ENCODE measurements around the gene CEBPB. TPM values are rescaled to one million over a fixed set of nuclear protein-coding genes. Genes with fewer than 3 reads are reported as not detected.
A peak's percentile ranks its signal among the peaks of the same experiment; 100 is the strongest.
"Not testable (repeated sequence)": the region's sequence is repeated elsewhere in the genome, so short reads cannot be mapped to it uniquely, and the experiment has no call there.

Gene CEBPB
- total RNA-seq, 1 donor from 2014 or later = 33.2 TPM

DNA sequence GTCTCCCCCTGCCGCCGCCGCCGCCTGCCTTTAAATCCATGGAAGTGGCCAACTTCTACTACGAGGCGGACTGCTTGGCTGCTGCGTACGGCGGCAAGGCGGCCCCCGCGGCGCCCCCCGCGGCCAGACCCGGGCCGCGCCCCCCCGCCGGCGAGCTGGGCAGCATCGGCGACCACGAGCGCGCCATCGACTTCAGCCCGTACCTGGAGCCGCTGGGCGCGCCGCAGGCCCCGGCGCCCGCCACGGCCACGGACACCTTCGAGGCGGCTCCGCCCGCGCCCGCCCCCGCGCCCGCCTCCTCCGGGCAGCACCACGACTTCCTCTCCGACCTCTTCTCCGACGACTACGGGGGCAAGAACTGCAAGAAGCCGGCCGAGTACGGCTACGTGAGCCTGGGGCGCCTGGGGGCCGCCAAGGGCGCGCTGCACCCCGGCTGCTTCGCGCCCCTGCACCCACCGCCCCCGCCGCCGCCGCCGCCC is 474 bp downstream of the CEBPB start:
- DNase-seq (ENCODE audit: low spot score) = peak; percentile 85

GRCh38 chr20:50191544-50192363 is 1.1 kb downstream of the CEBPB start:
- intact Hi-C loops (cut with DNase I) = loop anchor here (2.0 to 5.0 kb wide), 7 partner anchors 33 to 385 kb away; no protein-coding TSS in a partner anchor
- peak; percentile 80 for DNase-seq (ENCODE audit: low spot score)

More for the DNA sequence above, 474 bp downstream of the CEBPB start:
- intact Hi-C loops (cut with DNase I) = loop anchor here (2.0 to 5.0 kb wide), 5 partner anchors 86 to 386 kb away; no protein-coding TSS in a partner anchor

DNA sequence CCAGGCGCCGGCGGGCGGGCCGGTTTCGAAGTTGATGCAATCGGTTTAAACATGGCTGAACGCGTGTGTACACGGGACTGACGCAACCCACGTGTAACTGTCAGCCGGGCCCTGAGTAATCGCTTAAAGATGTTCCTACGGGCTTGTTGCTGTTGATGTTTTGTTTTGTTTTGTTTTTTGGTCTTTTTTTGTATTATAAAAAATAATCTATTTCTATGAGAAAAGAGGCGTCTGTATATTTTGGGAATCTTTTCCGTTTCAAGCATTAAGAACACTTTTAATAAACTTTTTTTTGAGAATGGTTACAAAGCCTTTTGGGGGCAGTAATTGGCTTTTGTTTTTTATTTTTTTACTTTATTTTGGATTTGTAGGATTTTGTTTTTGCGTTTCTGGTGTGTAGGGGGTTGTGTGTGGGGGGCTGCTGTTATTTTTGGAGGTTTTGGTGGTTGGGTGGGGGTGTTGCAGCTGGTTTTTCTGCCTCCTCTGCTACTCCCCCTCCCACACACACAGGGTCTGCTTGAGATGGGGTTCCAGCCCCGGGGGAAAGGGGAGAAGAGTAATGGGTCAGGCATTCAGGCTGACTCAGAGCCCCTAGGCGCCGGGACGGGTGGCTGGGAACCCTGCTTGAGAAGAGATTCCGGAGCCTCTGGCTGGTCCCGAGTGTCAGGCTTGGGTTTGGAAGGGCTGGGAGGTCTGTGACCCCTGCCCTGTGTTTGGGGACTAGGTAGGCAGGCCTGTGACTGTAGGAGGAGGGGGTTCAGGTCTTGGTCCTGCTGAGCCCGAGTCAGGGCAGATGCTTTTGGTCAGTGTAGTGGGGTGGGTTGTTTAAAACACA is 2.0 kb downstream of the CEBPB start:
- intact Hi-C loops (cut with DNase I) = loop anchor here (2.0 to 5.0 kb wide), 5 partner anchors 32 to 206 kb away; no protein-coding TSS in a partner anchor

DNA sequence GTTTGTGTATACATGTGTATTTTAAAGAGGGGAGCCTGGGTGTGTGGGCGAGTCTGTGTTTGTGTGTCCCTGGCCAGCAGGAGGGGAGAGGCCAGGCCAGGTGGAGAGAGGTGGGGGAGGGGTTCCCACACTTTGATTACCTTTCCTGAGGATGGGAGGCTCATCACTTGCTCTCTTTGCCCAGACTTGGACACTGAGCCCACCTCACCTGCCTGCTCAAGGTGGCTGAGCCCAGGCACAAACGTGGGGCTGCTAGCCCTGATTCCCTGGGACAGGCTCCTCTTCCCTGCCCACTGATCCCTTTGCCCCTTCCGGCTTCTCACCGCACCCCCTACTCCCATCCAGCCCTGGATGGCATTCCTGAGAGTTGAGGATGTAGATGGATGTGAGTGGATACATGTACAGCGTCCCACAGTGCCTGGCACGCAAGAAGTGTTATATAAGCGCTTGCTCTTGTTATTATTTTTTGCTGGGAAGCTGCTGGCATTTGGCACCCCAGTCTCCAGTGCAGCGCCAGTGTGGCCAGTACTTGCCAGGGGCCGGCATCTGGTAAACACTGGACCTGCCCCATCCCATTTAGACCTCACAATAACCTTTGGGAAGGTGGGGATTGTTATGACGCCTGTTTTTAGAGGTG is 2.7 kb downstream of the CEBPB start:
- intact Hi-C loops (cut with DNase I) = loop anchor here (2.0 to 5.0 kb wide), 5 partner anchors 31 to 205 kb away; no protein-coding TSS in a partner anchor
- no peak for DNase-seq (ENCODE audit: low spot score)

More for the DNA sequence above, 2.0 kb downstream of the CEBPB start:
- peak; percentile 91 for DNase-seq (ENCODE audit: low spot score)

- no peak for DNase-seq (ENCODE audit: low spot score)
- intact Hi-C loops (cut with DNase I) = loop anchor here (2.0 to 5.0 kb wide), 5 partner anchors 31 to 205 kb away; no protein-coding TSS in a partner anchor
Measured at GRCh38 chr20:50193836-50194421, 3.3 kb downstream of the CEBPB start.

- intact Hi-C loops (cut with DNase I) = loop anchor here (5.0 kb wide), 3 partner anchors 83 to 188 kb away; no protein-coding TSS in a partner anchor
- no peak for DNase-seq (ENCODE audit: low spot score)
Measured at GRCh38 chr20:50194422-50194830, 3.8 kb downstream of the CEBPB start.

GRCh38 chr20:50194831-50195523 is 4.3 kb downstream of the CEBPB start:
- intact Hi-C loops (cut with DNase I) = loop anchor here (5.0 kb wide), 3 partner anchors 82 to 187 kb away; no protein-coding TSS in a partner anchor

DNA sequence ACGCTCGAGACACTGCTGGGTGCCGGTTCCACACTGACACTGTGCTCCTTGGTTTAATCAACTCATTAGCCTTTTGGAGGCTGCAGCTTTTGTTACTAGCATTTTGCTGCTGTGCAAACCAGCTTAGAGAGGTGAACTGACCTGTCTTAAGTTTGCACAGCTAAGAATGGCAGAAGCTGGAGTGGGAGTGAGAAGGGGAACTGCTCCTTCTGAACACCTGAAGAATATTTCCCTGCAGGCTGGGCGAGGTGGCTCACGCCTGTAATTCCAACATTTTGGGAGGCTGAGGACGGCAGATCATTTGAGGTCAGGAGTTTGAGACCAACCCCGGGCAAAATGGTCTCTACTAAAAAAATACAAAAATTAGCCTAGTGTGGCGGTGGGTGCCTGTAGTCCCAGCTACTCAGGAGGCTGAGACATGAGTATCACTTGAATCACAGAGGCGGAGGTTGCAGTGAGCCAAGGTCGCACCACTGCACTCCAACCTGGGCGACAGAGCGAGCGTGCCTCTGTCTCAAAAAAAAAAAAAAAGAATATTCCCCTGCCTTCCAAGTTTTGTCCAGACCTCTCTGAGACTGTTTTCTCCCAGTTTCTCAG is 5.0 kb downstream of the CEBPB start:
- intact Hi-C loops (cut with DNase I) = no loop called here

More at GRCh38 chr20:50194831-50195523, 4.3 kb downstream of the CEBPB start:
- no peak for DNase-seq (ENCODE audit: low spot score)

DNA sequence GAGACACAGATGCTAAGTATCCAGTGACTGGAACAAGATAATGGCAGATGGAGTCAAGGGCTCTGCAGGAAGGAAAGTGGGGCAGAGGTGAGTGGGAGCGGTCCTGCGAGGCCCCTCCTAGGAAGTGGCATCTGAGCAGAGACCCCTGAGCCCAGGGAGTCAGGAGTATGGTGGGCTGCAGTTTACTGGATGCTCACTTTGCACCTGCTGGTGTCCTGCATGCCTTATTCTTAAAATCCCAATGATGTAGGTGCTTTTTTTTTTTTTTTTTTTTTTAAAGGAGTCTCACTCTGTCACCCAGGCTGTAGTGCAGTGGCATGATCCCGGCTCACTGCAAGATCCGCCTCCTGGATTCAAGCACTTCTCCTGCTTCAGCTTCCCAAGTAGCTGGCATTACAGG is 5.6 kb downstream of the CEBPB start:
- intact Hi-C loops (cut with DNase I) = no loop called here
- DNase-seq (ENCODE audit: low spot score) = no peak

More for the DNA sequence above, 5.0 kb downstream of the CEBPB start:
- DNase-seq (ENCODE audit: low spot score) = no peak

GRCh38 chr20:50196896-50197295 is 6.3 kb downstream of the CEBPB start:
- DNase-seq (ENCODE audit: low spot score) = no peak

DNA sequence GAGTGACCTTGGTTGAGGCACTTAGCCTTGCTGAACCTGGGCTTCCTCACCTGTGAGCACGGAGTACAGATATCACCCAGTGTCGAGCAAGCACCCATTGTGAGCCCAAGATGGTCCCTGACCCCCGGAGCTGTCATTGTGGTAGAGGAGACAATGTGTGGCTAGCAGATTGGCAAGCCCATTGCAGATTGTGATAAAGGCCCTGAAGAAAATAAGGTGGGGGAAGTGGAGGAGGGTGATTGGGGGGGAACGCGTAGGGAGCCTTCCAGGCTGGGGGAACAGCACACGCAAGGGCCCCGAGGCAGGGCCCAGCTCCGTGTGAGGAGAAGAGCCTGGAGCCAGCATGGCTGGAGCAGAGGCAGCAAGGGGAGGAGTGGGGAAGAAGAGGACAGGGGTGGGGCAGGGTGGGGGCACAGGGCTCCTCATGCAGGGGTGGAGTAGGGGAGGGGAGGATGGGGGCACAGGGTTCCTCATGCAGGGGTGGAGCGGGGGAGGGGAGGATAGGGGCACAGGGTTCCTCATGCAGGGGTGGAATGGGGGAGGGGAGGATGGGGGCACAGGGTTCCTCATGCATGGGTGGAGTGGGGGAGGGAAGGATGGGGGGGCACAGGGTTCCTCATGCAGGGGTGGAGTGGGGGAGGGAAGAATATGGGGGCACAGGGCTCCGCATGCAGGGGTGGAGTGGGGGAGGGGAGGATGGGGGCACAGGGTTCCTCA is 7.0 kb downstream of the CEBPB start:
- intact Hi-C loops (cut with DNase I) = no loop called here

More at GRCh38 chr20:50196896-50197295, 6.3 kb downstream of the CEBPB start:
- intact Hi-C loops (cut with DNase I) = no loop called here

GRCh38 chr20:50198180-50198666 is 7.6 kb downstream of the CEBPB start:
- intact Hi-C loops (cut with DNase I) = no loop called here

More for the DNA sequence above, 7.0 kb downstream of the CEBPB start:
- no peak for DNase-seq (ENCODE audit: low spot score)

GRCh38 chr20:50198716-50199115 is 8.1 kb downstream of the CEBPB start:
- no peak for DNase-seq (ENCODE audit: low spot score)
- intact Hi-C loops (cut with DNase I) = no loop called here

More at GRCh38 chr20:50198180-50198666, 7.6 kb downstream of the CEBPB start:
- DNase-seq (ENCODE audit: low spot score) = no peak

DNA sequence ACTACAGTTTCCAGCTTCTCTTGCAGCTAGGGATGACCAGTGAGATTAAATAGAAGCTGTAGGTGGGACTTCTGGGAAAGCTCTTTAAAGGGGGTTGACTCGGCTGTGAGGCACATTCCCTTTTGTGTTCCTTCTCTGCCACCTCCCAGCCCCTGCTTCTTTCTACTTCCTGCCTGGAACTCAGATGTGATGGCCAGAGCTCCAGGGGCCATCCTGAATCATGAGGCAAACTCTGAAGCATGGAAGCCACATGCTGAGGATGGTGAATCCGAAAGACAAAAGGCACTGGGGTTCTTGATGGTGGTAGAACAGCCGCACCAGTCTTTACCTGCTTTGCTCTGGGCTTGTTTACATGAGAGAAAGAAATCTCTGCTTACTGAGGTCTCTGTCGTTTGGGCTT is 9.1 kb downstream of the CEBPB start:
- DNase-seq (ENCODE audit: low spot score) = no peak
- intact Hi-C loops (cut with DNase I) = no loop called here

DNA sequence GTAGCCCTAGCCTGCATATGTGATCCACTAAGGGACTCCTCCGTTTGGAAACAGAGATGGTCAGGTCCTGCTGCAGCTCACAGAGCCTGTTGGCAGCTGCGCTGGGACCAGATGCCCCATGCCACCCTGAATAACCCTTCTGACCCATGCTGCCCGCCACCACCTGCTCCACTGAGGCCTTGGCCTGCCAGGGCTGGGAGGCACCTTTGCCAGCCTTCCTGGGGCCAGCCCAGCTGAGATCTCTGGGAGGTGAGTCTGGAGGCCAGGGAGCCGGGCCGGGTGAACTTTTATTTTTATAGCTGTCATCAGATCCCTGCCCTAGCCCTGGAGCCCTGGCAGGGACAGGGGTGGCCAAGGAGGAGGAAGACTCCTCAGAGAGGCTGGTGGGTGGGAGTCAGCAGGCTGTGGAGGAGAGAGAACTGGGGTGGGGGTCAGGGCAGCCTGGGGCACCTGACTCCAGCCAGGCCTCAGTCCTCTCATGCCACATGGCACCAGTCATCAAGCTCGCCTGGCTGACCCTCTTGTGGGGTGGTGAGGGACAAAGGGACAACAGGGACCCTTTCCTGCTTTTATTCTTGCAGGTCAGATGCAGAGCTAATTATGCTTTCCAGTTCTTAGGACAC is 10.0 kb downstream of the CEBPB start:
- DNase-seq (ENCODE audit: low spot score) = no peak
- intact Hi-C loops (cut with DNase I) = no loop called here

GRCh38 chr20:50201710-50202109 is 11.1 kb downstream of the CEBPB start:
- intact Hi-C loops (cut with DNase I); DNase-seq (ENCODE audit: low spot score): not testable (repeated sequence)

GRCh38 chr20:50202677-50203076 is 12.0 kb downstream of the CEBPB start:
- intact Hi-C loops (cut with DNase I) = no loop called here
- no peak for DNase-seq (ENCODE audit: low spot score)
